Transverse colon (tissue), 4 donors: Measurements from ENCODE around the gene FCN3.

ENCODE experiments used
- EP300 ChIP-seq: sonication (generic); formaldehyde crosslinking; IDR thresholded peaks from one replicate; pipeline ENCODE4 v1.6.1; 2017; ENCODE audit warnings: antibody characterized with exemption, low read depth
- POLR2A ChIP-seq: fragments of 450-650 bp; IDR thresholded peaks from one replicate; pipeline ENCODE4 v1.6.1; 2016; ENCODE audit warnings: antibody characterized with exemption, mild to moderate bottlenecking, moderate library complexity
- POLR2AphosphoS5 ChIP-seq, 3 donors: sonication (generic); formaldehyde crosslinking; IDR thresholded peaks; one replicate each; pipeline ENCODE4 v1.6.1; 2016; ENCODE audit warnings: antibody characterized with exemption in 3 of 3
- TF ChIP-seq, protein P1 (sequence below), 5 experiments: fragments of 200-600 bp in 3 of 5; fragments of 450-650 bp in 2 of 5; sonication (generic) in 3 of 5; IDR thresholded peaks; 1 replicate in 2 of 5; 2 replicates in 3 of 5; pipeline ENCODE4 v1.5.1; 2016 to 2017; ENCODE audit warnings: antibody characterized with exemption in 5 of 5, inconsistent platforms in 3 of 5, mild to moderate bottlenecking in 2 of 5, moderate library complexity in 1 of 5

DNA sequence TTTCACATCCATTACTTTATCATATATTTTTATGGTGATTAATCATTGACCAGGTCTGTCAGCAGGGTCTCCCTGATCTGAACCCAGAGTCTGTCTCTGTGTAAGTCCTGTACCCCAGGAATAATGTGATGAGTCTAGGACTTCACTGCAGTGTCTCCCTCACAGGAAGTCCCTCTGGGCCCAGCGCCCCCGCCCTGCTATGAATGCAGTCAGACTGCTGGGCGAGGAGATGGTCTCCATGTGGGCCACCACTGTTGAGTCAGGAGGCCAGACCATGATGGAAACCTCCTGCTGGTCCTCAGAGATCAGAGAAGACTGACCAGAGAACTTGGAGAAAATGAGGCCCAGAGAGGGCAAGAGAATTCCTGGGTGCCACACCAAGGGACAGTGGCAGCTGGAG is 43.2 kb downstream of the FCN3 start:
- TF ChIP-seq POLR2AphosphoS5 (IDR thresholded peaks at IDR 0.05) (no peak), EP300 (no peak), POLR2A (no peak)
- TF ChIP-seq, protein P1, sequence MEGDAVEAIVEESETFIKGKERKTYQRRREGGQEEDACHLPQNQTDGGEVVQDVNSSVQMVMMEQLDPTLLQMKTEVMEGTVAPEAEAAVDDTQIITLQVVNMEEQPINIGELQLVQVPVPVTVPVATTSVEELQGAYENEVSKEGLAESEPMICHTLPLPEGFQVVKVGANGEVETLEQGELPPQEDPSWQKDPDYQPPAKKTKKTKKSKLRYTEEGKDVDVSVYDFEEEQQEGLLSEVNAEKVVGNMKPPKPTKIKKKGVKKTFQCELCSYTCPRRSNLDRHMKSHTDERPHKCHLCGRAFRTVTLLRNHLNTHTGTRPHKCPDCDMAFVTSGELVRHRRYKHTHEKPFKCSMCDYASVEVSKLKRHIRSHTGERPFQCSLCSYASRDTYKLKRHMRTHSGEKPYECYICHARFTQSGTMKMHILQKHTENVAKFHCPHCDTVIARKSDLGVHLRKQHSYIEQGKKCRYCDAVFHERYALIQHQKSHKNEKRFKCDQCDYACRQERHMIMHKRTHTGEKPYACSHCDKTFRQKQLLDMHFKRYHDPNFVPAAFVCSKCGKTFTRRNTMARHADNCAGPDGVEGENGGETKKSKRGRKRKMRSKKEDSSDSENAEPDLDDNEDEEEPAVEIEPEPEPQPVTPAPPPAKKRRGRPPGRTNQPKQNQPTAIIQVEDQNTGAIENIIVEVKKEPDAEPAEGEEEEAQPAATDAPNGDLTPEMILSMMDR (IDR thresholded peaks at IDR 0.05) = no peak
